GM10847 (cell line): ENCODE data around the gene ZNF532.

Experiments used
- POLR2A ChIP-seq: IDR thresholded peaks from 2 replicates; pipeline ENCODE4 v1.6.1; 2011; ENCODE audit not compliant: insufficient read length; ENCODE audit errors: extremely low read depth

ZNF532 gene

DNA sequence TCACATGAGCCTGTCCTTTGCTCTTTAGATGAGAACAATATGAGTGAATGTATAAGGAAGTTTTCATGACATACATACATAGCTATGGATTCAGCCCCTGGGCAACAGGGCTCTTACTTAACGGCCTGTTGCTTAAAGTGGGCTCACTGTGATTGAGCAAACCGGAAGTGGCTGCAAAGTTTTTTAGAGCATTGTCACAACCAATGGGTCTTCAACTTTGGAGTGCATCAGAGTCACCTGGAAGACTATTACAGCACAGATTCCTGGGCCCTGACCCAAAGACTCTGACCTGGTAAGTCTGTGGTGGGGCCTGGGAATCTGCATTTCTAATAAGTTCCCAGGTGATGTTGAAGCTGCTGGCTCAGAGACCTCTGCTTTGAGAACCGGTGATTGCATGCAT is 168.7 kb downstream of the ZNF532 start:
- no peak for TF ChIP-seq POLR2A

DNA sequence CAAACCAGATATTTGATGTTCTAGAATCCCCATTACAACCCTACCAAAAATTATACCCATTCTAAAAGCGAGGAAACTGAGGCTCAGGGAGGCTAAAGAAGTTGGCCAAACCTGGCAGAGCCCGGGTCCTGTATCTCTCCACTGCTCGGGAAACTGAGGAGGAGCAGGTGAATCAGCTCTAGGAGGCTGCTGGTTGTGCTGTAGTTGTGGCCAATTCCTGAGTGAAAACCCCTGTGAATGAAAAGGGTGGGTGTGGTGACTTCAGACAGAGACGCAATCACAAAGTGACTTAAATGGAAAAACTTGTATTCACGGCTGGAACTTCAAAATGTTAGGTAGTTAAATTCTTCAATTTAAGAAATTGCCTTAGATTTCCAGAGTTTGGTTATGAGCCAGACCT is 169.3 kb downstream of the ZNF532 start:
- no peak for TF ChIP-seq POLR2A

DNA sequence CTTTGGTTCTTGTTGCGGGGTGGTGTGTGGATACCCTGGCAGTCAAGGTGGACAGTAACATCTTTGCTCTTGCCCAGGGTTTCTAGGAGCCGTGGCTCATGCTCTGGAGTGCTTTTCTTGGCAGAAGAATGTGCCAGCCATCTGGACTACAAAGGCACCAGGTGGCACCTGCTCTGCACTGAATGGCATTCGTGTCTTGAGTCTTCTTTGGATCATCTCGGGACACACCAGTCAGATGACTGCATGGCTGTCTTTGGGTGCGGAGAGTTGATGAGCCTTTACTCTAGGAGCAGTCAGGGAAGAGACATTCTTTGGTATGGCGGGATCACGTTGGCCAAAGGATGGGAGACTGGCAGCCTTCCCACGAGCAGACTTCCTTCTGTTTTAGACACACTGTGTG is 170.9 kb downstream of the ZNF532 start:
- TF ChIP-seq POLR2A = no peak
